Caco-2 (cell line): ENCODE results near the gene BARX1. TPM values are rescaled to one million over a fixed set of nuclear protein-coding genes. Genes with fewer than 3 reads are reported as not detected.

ENCODE experiments used
- Bru-seq: library from RNA; stranded (reverse); fragments of 400-500 nt; gene quantifications from one replicate; lab custom pipeline; 2021; lab: Mats Ljungman, UMichigan
- BruChase-seq, 2 experiments: library from RNA; stranded (reverse); fragments of 400-500 nt; gene quantifications; one replicate each; lab custom pipeline; 2021; lab: Mats Ljungman, UMichigan
- BruUV-seq: library from RNA; stranded (reverse); fragments of 400-500 nt; replicated peaks from 2 replicates; lab custom pipeline; 2021; lab: Mats Ljungman, UMichigan
- CTCF ChIA-PET: fragments of 300-600 bp; sonication (Branson Sonifier 250); formaldehyde crosslinking; loops from one replicate; lab custom pipeline; 2022; ENCODE audit warnings: antibody characterized with exemption; lab: Charles Lee
- POLR2A ChIA-PET: fragments of 300-600 bp; sonication (Branson Sonifier 250); formaldehyde crosslinking; loops from one replicate; lab custom pipeline; 2022; ENCODE audit warnings: antibody characterized with exemption; lab: Charles Lee
- DNase-seq, 2 experiments: peaks; one replicate each; pipeline versions ENCODE4 v3.0.0 to v3.0.0-alpha.2; 2020 to 2022
- H3K27me3 ChIP-seq: replicated peaks from 2 replicates; pipeline ENCODE4 v1.6.0; 2011; ENCODE audit warnings: low read length; ENCODE audit not compliant: control insufficient read depth, insufficient read depth
- H3K36me3 ChIP-seq: 2 replicates; pipeline ENCODE4 v1.5.1; 2011; ENCODE audit warnings: low read length; ENCODE audit not compliant: control insufficient read depth, insufficient read depth
- H3K4me1 ChIP-seq: fragments of 250-450 bp; sonication (Bioruptor Pico); 2 replicates; pipeline ENCODE4 v1.5.1; 2020; ENCODE audit warnings: mild to moderate bottlenecking
- H3K4me3 ChIP-seq: 2 replicates; pipeline ENCODE4 v1.5.1; 2011; ENCODE audit warnings: low read depth, mild to moderate bottlenecking, control low read depth, low read length
- H3K9me3 ChIP-seq: fragments of 250-450 bp; sonication (Bioruptor Pico); 2 replicates; pipeline ENCODE4 v1.5.1; 2020; ENCODE audit warnings: mild to moderate bottlenecking, moderate library complexity
- H3K27ac Mint-ChIP-seq: one replicate; pipeline ENCODE4 v1.8.0; 2022; ENCODE audit warnings: mixed read lengths; ENCODE audit not compliant: unreplicated experiment
- H3K27me3 Mint-ChIP-seq: one replicate; pipeline ENCODE4 v1.8.0; 2022; ENCODE audit warnings: mixed read lengths; ENCODE audit not compliant: insufficient read depth, unreplicated experiment
- H3K36me3 Mint-ChIP-seq: one replicate; pipeline ENCODE4 v1.8.0; 2022; ENCODE audit warnings: mild to moderate bottlenecking, mixed read lengths; ENCODE audit not compliant: insufficient read depth, unreplicated experiment
- H3K4me1 Mint-ChIP-seq: one replicate; pipeline ENCODE4 v1.8.0; 2022; ENCODE audit warnings: low read depth, mixed read lengths; ENCODE audit not compliant: unreplicated experiment
- H3K4me3 Mint-ChIP-seq: one replicate; pipeline ENCODE4 v1.8.0; 2022; ENCODE audit warnings: mild to moderate bottlenecking, moderate library complexity, mixed read lengths; ENCODE audit not compliant: unreplicated experiment
- H3K9me3 Mint-ChIP-seq: one replicate; pipeline ENCODE4 v1.8.0; 2022; ENCODE audit warnings: mixed read lengths; ENCODE audit not compliant: unreplicated experiment
- CTCF ChIP-seq, 2 experiments: fragments of 200-600 bp in 1 of 2; IDR thresholded peaks; 1 replicate in 1 of 2; 2 replicates in 1 of 2; pipeline versions ENCODE4 v1.5.1 to v1.8.0; 2011 to 2022; ENCODE audit warnings: antibody characterized with exemption in 1 of 2, control low read depth in 1 of 2, inconsistent platforms in 1 of 2, low read depth in 1 of 2, low read length in 1 of 2, mild to moderate bottlenecking in 1 of 2, moderate library complexity in 1 of 2; ENCODE audit not compliant: insufficient read depth in 1 of 2, severe bottlenecking in 1 of 2, unreplicated experiment in 1 of 2
- intact Hi-C: fragments of 100-400 bp; cut with micrococcal nuclease; formaldehyde crosslinking; loops from one replicate; pipeline ENCODE4 v1.10.0; 2022; ENCODE audit not compliant: unreplicated experiment
- long read RNA-seq: library from polyadenylated mRNA; stranded (forward); transcript quantifications from one replicate; pipeline ENCODE4 v2.0.0, GENCODE V29; 2022
- total RNA-seq: library from RNA; stranded (reverse); gene quantifications from 2 replicates; pipeline ENCODE4 v1.2.3, GENCODE V29; 2022

The BARX1 gene
- total RNA-seq (not detected in 2 replicates), Bru-seq, nascent RNA (not detected), BruChase-seq, experiment 1, labeled RNA remaining after a 2-hour chase (not detected), BruChase-seq, experiment 2, labeled RNA remaining after a 6-hour chase (percentile 14 among the genes with signal in this experiment)
- long read RNA-seq: 0 reads

GRCh38 chr9:93955111-93955980, at the start of gene BARX1:
TSS of gene BARX1 (minus strand) at chr9:93955355. CDS start at chr9:93955146, 209 bp downstream.
- Mint-ChIP-seq H3K36me3 (no peaks in the 10 kb centered on the region), H3K9me3 (no peaks in the 10 kb centered on the region), H3K27ac (no peak within 1 kb of the TSS), H3K4me1 (no peaks in the 10 kb centered on the region), H3K27me3 (peaks cover 4% of the 10 kb centered on the region), H3K4me3 (no peak within 1 kb of the TSS)
- no peaks in the 10 kb centered on the region for H3K36me3 ChIP-seq
- BruUV-seq: no TSS peak
- no peaks in the 10 kb centered on the region for H3K4me1 ChIP-seq
- no peaks in the 10 kb centered on the region for H3K27me3 ChIP-seq
- no peak for DNase-seq
- TF ChIP-seq CTCF (IDR thresholded peaks at IDR 0.05; ENCODE audit: insufficient read depth in 1 of 2, low read depth in 1 of 2, low read length in 1 of 2, severe bottlenecking in 1 of 2, unreplicated experiment in 1 of 2): no peak
- intact Hi-C loops: no loop called here
- H3K9me3 ChIP-seq: no peaks in the 10 kb centered on the region
- CTCF ChIA-PET: no interaction called here
- no peak within 1 kb of the TSS for H3K4me3 ChIP-seq
- POLR2A ChIA-PET: no interaction called here

- intact Hi-C loops: no loop called here
- BruUV-seq: no TSS peak
- H3K4me3 ChIP-seq: no peak overlapping the region
Measured at GRCh38 chr9:94002316-94003140, 47.4 kb upstream of the BARX1 start.

More at GRCh38 chr9:94002316-94003140, 47.4 kb upstream of the BARX1 start:
- Histone ChIP-seq H3K4me1 (no peaks in the 10 kb centered on the region), H3K9me3 (no peaks in the 10 kb centered on the region), H3K27me3 (no peaks in the 10 kb centered on the region), H3K36me3 (no peaks in the 10 kb centered on the region)
- ChIA-PET POLR2A (no interaction called here), CTCF (interaction anchor here (1.5 kb wide), 1 partner anchor 320 kb away, joined by 3 read pairs; no protein-coding TSS in a partner anchor)
- Mint-ChIP-seq H3K27ac (no peak overlapping the region), H3K27me3 (no peaks in the 10 kb centered on the region), H3K4me3 (no peak overlapping the region), H3K4me1 (no peaks in the 10 kb centered on the region), H3K9me3 (no peaks in the 10 kb centered on the region), H3K36me3 (no peaks in the 10 kb centered on the region)
- peak; percentile 24 to 31 for DNase-seq
- peak; percentile 34 to 46 for TF ChIP-seq CTCF (IDR thresholded peaks at IDR 0.05; ENCODE audit: insufficient read depth in 1 of 2, low read depth in 1 of 2, low read length in 1 of 2, severe bottlenecking in 1 of 2, unreplicated experiment in 1 of 2)
